GOT3 (cell line): ENCODE results near the gene KLF2.
A peak's percentile ranks its signal among the peaks of the same experiment; 100 is the strongest.

Experiments used
- DNase-seq: peaks from one replicate; lab custom pipeline; 2025; ENCODE audit warnings: mixed read lengths; lab: John Stamatoyannopoulos, UW

Gene KLF2

DNA sequence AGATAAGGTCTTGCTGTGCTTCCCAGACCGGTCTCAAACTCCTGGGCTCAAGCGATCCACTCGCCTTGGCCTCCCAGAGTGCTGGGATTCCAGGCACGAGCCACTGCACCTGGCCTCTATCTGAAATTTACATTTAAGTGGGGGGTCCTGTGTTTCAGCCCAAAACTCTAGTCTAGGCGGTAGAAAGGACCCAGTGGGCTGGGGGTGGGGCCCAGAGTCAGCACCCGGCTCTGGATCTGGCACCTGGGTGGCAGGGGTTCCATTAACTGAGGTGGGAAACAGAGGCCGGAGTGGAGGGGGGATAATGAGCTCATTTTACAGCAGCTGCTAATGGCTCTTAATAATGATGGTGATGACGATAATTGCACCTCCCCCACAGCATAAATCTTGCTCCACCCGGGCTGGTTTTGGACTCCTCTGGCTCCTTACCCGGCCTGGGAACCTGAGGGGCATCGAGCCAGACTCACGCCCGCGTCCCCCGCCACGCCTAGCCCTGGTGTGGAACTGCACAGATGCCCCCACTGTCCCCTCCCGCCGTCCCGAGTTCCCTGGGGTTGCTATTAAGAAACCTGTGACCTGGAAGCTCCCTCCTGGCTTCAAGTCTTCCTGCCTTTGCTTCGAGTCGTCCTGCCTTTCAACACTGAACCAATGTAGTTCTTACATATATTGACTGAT, 17.8 kb upstream of the KLF2 start:
- DNase-seq: no peak

DNA sequence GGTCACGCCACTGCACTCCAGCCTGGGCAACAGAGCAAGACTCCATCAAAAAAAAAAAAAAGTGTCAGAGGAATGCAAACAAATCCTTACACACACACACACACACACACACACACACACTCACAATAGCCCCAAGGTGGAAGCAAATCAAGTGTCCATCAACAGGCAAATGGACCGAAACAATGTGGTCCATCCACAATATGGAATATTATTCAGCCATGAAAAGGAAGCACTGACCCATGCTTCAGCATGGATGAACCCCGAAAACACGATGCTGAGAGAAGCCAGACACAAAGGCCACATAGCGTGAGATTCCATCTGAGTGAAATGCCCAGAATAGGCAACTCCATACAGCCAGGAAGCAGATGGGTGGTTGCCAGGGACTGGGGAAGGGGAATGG, 16.5 kb upstream of the KLF2 start:
- no peak for DNase-seq

DNA sequence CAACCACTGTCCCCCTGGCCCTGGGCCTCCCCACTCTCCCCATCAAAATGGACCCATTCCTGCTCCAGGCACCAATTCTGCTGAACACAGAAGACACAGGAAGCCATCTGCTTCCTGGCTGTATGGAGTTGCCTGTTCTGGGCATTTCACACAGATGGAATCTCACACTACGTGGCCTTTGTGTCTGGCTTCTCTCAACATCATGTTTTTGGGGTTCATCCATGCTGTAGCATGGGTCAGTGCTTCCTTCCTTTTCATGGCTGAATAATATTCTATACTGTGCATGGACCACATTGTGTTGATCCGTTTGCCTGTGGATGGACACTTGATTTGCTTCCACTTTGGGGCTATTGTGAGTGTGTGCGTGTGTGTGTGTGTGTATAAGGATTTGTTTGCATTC, 15.0 kb upstream of the KLF2 start:
- no peak for DNase-seq

GRCh38 chr19:16315825-16316505, 8.7 kb upstream of the KLF2 start:
- DNase-seq: peak; percentile 41

DNA sequence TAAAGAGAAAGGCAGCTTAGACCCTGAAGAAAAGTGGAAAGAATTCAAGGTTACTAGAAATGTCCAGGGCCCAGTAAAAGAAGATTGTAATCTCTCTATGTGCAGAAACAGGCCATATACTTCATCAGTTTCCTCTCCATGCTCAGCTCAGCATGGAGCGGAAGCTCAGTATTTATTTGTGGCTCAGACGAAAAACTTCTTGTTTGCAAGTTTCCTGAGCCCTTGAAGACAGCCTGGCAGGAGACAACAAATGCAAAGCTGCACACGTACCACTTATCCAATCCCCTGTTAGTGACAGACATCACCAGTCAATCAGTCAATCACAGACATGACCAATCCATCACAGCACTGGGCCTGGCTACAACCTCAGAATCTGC, 8.1 kb upstream of the KLF2 start:
- DNase-seq: no peak

DNA sequence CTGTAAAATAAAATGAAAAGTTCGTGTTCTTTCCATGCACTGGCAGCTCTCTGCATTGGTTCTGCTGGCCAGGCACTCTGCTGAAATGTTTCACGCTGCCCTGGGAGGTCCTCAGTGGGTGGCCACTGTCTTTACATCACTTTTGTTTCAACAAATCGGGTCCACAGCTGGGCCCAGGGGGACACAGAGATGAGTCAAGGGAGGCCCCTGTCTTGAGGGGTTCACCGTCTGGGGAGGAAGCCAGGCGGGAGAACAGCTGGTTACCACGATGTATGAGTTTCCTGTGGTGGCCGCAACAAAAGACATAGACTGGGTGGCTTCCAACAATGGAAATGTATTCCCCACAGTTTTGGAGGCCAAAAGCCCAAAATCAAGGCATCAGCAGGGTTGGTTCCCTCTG, 5.1 kb upstream of the KLF2 start:
- no peak for DNase-seq

DNA sequence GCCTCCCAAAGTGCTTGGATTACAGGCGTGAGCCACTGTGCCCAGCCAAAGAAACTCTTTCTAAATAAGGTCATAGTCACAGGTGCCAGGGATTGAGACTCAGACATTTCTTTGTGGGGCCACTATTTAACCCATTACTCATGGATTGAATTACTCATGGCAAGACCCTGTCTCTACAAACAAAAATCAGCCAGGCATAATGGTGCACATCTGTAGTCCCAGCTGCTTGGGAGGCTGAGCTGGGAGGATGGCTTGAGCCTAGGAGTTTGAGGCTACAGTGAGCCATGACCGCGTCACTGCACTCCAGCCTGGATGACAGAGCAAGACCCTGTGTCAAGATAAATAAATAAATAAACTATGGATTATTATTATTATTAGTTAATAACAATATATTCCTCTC, 3.6 kb upstream of the KLF2 start:
- DNase-seq: no peak

- DNase-seq: no peak
These were observed 518 bp downstream of the KLF2 start for GRCh38 chr19:16325161-16325527.

- no peak for DNase-seq
These were observed 1.2 kb downstream of the KLF2 start for GRCh38 chr19:16325641-16326400.

DNA sequence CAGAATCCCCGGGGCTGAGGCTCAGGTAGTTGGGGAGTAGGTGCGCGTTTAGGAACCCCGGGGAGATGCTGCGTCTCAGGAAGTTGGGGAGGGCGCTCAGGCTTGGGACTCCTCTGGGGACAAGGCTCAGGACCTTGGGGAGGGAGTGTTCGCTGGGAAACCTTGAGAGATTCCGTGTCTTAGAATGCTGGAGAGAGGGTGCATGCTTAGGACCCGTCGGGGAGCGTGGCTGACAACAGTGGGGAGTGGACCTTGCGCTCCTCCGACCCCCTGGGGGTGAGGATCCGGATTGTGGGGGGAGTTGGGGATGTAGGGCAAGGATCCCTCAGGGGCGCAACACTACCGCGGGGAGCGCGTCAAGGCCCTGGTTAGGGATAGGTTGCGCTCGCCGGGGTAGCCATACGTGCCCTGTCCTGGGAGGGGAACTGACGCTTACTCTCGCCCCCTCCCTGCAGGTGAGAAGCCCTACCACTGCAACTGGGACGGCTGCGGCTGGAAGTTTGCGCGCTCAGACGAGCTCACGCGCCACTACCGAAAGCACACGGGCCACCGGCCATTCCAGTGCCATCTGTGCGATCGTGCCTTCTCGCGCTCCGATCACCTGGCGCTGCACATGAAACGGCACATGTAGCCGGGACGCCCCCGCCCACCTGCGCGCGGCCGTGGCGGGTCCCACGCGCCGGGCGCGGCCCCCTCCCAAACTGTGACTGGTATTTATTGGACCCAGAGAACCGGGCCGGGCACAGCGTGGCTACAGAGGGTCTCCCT, 2.0 kb downstream of the KLF2 start:
- DNase-seq: no peak

- DNase-seq: no peak
These were observed 2.5 kb downstream of the KLF2 start for GRCh38 chr19:16327169-16327475.

DNA sequence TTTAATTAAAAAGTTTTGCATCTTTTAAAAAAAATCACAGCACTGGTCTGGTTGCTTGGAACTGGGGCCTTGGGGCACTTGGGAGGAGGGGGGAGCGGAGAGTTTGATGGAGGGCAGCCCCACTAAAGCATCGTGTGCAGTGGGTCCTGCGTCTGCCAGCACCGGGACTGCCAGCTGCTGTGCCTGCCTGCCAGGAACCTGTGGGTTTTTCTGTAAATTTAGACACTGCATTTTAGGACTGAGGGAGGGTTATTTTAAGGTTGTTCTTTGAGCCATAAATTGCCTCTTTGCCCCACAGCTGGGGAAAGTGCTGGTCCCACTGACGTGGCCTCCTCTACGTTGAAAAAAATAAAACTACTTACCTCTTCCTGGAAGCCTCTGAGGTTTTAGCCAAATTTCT, 2.9 kb downstream of the KLF2 start:
- DNase-seq: no peak

DNA sequence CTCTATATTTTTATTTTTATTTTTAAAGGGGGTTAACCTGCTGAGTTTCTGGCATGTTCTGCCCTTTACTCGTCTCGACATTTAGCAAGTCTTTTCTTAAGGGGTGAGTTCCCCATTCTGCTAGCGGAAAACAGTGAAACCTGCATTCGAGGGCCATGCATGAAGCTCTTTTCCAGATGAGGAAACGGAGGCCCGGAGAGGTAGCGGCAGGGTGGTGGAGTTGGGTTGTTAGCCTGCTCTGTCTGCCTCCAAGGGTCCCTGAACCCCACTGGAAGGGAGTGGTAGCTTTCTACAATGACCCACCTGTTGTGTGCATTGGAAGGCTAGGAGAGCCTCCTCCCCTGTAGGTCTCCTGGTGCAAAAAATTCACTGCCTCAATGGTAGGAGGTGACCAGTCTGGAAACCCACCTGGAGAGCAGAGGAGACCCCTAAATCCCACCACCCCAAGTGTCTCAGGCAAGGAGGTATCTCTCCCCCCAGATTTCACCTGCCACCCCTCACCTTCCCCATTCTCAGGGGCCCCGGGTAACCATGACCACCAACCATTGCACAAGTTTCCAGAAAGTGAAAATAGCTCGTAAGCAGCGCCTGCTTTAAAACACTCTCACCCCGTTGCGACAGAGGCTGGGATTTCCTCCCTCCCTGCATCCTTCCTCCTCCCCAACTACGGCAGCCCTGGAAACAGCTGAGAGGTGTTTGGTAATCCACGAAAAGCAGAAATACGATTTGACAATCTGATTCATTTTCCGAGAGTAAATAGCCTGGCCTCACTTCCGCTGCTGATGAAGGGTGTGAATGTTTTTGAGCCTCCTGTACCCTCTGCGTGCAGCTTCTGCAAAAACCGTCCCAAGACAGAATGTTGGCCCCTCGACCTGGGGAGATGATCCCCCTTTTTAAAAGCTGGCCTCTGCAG, 3.5 kb downstream of the KLF2 start:
- DNase-seq: no peak

GRCh38 chr19:16328824-16329482, 4.3 kb downstream of the KLF2 start:
- DNase-seq: no peak

DNA sequence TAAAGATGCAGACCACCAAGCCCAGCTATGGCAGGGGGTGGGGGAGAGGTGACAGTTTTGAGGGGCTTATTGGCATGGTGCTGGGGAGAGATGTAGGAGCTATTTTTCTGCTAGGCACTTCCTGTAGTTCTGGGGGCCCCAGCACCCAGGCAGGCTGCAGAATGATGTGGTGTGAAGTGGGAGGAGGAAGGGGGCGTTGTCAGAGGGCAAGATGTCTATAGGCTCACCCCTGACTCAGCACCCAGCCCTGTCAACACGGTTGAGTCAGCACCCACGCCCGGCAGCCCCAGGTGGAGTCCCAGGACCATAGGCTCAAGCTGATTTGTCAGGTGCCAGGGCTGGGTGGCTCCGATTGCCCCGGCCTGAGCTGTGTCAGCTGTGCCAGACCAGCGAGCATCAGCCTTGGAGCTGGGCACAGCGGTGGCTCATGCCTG, 5.8 kb downstream of the KLF2 start:
- no peak for DNase-seq

DNA sequence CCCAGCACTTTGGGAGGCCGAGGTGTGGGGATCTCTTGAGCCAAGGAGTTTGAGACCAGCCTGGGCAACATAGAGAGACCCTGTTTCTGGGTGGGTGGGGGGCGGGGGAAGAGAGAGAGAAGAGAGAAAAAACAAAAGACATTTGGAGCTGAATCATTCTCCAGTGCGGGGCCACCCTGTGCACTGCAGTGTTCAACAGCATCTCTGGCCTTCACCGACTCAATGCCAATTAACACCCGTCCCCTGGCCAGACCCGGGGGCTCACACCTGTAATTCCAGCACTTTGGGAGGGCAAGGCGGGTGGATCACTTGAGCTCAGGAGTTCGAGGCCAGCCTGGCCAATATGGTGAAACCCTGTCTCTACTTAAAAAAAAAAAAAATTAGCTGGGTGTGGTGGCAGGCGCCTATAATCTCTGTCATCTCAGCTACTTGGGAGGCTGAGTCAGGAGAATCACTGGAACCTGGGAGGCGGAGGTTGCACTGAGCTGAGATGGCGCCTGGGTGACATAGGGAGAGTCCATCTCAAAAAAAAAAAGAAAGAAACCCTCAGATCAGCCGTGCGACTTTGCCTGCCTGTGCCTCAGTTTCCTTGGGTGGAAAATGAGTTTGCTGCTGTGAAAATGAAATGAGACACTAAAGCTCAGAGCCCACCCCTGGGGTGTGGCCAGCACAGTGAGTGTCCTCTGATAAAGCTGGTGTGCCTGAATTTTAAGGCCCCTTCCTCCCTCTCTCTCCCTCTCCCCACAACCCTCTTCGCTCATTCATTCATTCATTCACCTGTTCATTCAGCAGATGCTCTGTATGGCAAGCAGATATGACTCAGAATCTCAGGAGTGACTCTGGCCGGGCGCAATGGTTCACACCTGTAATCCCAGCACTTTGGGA, 6.4 kb downstream of the KLF2 start:
- DNase-seq: no peak

- no peak for DNase-seq
These were observed 8.5 kb downstream of the KLF2 start for GRCh38 chr19:16333001-16333586.

- DNase-seq: no peak
These were observed 9.8 kb downstream of the KLF2 start for GRCh38 chr19:16334411-16334810.

DNA sequence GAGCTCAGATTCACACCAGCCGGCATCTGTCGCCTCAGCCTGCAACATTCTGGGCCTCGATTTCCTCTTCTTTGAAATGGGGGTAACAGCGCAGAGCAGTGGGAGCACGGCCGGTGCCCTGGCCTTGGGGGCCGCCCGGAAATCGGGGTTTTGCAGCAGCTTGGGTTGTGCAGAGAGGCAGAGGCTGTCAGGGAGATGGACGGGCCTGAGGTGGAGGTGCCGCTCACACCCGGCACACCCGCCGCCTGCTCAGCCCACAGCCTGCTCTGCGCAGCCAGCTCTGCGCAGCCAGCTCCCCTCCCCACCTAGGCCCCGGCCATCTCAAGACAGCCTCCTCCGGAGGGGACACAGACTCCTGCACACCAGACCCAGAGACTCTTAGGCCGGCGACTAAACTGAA, 10.6 kb downstream of the KLF2 start:
- DNase-seq: no peak

GRCh38 chr19:16336571-16336970, 11.9 kb downstream of the KLF2 start:
- DNase-seq: no peak
